Measurements from ENCODE around the gene PDSS2.

- TF ChIP-seq CTCF (conservative IDR thresholded peaks at IDR 0.05) = no peak
- no peak for TF ChIP-seq EZH2 (IDR thresholded peaks at IDR 0.05; ENCODE audit: low read depth)
Measured at GRCh38 chr6:107439406-107439805, 20.0 kb downstream of the PDSS2 start.
